Measurements from ENCODE around the gene P4HB.

GRCh38 chr17:81832608-81833159 lies 27.7 kb downstream of the P4HB start:
- TF ChIP-seq CTCF (conservative IDR thresholded peaks at IDR 0.05 in 1 of 2, IDR thresholded peaks at IDR 0.05 in 1 of 2; ENCODE audit: low read depth in 1 of 2, low read length in 2 of 2) (no peak), EZH2 (IDR thresholded peaks at IDR 0.05; ENCODE audit: low read length, missing control alignments) (no peak)
